Activated naive CD4-positive, alpha-beta T cell treated with anti-CD3 and anti-CD28 coated beads, Interleukin-2, amount 50 U/mL, for 72 hours (primary cell): Measurements from ENCODE around the gene LGALS9. TPM values are rescaled to one million over a fixed set of nuclear protein-coding genes. Genes with fewer than 3 reads are reported as not detected.
"Not testable (repeated sequence)": the region's sequence is repeated elsewhere in the genome, so short reads cannot be mapped to it uniquely, and the experiment has no call there.

Source experiments
- ATAC-seq, 2 donors: fragments of 150-1000 bp; cut with Tn5 transposase; 2 replicates each; pipeline ENCODE4 v1.10.0; 2021; ENCODE audit warnings: mild to moderate bottlenecking in 2 of 2, moderate library complexity in 2 of 2
- DNase-seq, 2 donors: peaks; one replicate each; pipeline ENCODE4 v3.0.0; 2021 to 2022; ENCODE audit warnings: low spot score in 2 of 2
- H3K27ac Mint-ChIP-seq, 2 donors: one replicate each; pipeline ENCODE4 v1.8.0; 2022; ENCODE audit warnings: mild to moderate bottlenecking in 2 of 2, mixed read lengths in 2 of 2
- H3K36me3 Mint-ChIP-seq, 2 donors: one replicate each; pipeline ENCODE4 v1.8.0; 2022; ENCODE audit warnings: mixed read lengths in 2 of 2
- H3K9me3 Mint-ChIP-seq, 2 donors: one replicate each; pipeline ENCODE4 v1.8.0; 2022; ENCODE audit warnings: mixed read lengths in 2 of 2
- total RNA-seq, 2 donors: library from RNA; stranded (reverse); gene quantifications; one replicate each; pipeline ENCODE4 v1.2.3, GENCODE V29; 2022

Gene LGALS9
- total RNA-seq, 2 donors from 2014 or later, result 22.2 to 71.5 TPM

DNA sequence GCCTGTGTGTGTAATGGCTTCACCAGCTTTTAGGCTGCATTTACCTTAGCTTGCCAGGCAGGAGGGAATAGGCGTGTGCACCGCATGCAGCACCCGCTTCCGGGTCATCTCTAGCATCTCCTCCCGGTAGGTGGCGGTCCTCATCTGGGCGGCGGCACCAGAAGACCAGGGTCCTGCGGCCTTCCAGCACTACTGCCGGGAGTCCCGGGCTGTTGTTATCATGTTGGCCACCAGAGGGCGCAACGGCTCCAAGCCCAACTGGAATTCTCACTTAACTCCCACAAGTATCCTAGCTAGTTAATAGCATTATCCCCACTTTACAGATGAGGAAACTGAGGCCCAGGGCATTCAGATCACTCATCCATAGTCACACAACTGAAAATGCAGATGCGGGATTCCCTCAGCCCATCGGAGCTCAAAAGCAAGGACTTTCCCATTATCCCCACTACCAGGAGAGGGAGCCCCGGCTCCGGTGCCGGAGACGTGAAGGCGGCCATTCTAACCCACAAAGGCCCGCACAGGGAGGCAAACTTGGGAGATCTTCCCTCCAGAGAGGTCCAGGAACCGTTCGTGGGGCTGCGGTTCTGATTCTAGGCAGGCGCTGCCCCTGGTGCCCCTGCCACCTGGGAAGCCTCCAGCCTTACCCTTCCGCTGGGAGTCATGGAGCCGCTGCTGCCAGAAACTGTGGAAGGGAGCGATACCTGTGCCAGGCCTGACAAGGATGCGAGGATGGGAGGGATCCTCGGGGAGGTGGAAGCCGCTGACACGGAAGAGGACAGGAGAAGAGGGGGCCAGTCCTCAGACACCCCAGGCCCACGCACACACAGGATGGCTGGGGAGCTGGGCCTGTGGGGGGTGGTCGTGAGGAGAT lies 23.9 kb downstream of the LGALS9 start:
- ATAC-seq (peak; percentile 74 to 86), DNase-seq (peak; percentile 65 to 78)
- H3K36me3 Mint-ChIP-seq, result no peaks in the 10 kb centered on the region
- H3K27ac Mint-ChIP-seq, result no peak overlapping the region
- H3K9me3 Mint-ChIP-seq, result no peaks in the 10 kb centered on the region

DNA sequence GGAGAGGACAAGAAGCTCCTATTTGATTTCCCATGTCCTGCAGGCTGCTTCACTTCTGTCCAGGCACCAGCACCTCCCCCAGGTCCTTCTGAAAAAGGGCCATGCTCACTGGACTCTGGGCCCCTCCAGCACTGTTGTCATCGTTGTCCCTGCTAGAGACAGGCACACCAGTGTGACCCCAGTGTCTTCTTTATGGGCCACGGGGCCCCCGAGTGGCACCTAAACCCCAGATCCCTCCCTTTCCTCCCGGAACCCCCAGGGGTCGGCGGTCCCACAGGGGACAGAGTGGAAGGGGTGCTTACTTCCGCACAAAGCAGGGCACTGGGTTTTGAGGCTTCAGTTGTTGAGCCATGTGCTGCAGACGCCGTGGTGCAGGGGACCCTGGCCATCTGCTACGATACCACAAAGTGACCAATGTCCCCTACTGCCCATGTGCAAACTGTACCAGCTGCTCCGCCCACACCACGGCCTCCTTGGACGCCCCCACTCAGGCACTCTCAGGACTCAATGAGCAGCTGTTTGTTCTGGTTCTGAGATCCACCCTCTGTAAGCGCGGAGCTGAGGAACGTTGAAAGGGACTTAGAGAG lies 24.6 kb downstream of the LGALS9 start:
- ATAC-seq, H3K36me3 Mint-ChIP-seq, H3K9me3 Mint-ChIP-seq, H3K27ac Mint-ChIP-seq, DNase-seq: not testable (repeated sequence)

- not testable (repeated sequence) for DNase-seq, ATAC-seq, H3K36me3 Mint-ChIP-seq, H3K27ac Mint-ChIP-seq, H3K9me3 Mint-ChIP-seq
Observed at GRCh38 chr17:27656620-27657019, 25.6 kb downstream of the LGALS9 start.

DNA sequence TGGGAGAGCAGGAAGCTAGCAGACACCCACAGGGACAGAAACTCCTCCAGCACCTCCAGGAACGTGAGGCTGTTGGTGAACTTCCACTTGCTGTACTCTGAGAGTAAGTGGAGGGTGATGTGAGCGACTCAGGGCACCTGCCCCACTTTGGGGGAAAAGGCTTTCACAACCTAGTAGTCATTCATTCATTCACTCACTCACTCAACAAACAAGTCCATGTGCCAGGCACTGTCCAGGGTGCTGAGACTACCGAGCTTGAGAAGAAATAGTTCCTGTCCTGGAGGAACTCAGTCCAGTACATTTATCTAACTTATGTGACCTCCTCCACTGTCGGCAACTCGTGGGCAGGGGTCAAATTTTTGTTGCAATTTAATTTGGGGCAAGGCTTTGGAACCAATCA lies 26.6 kb downstream of the LGALS9 start:
- Mint-ChIP-seq H3K9me3 (no peaks in the 10 kb centered on the region), H3K36me3 (no peaks in the 10 kb centered on the region), H3K27ac (no peak overlapping the region)
- ATAC-seq (no peak), DNase-seq (no peak)

DNA sequence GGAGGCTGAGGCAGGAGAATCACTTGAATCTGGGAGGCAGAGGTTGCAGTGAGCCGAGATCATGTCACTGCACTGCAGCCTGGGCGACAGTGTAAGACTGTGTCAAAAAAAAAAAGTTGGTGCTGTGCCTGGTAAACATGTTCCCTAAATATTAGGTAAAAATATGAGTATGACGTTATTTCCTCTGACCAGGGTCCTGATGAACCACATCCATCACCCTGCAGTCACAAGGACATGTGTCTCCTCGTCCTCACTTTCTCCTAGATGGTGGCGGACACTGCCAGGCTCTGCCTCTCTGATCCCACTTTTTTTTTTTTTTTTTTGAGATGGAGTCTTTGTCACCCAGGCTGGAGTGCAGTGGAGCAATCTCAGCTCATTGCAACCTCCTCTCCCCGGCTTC lies 28.7 kb downstream of the LGALS9 start:
- no peak for DNase-seq
- Mint-ChIP-seq H3K36me3 (no peaks in the 10 kb centered on the region), H3K27ac (no peak overlapping the region), H3K9me3 (no peaks in the 10 kb centered on the region)
- ATAC-seq, result no peak

DNA sequence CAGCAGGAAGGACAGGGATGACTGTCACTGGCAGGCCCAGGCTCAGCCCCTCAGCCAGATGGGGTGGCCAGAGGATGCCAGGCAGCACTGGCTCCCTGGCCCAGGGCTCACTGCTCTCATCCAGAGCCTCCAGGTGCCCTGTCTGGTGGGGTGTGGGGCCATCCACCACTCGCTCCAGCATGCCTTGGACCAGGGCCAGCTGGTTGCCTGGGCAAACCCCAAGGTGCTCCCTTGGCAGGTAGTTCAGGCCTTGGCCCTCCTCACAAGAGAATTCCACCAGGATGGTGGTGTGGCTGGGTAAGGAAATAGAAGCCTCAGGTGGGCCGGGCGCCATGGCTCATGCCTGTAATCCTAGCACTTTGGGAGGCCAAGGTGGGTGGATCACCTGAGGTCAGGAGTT lies 29.4 kb downstream of the LGALS9 start:
- no peaks in the 10 kb centered on the region for H3K36me3 Mint-ChIP-seq
- no peaks in the 10 kb centered on the region for H3K9me3 Mint-ChIP-seq
- DNase-seq, result no peak
- ATAC-seq, result no peak
- no peak overlapping the region for H3K27ac Mint-ChIP-seq

GRCh38 chr17:27663936-27664605 lies 33.1 kb downstream of the LGALS9 start:
- no peak overlapping the region for H3K27ac Mint-ChIP-seq
- no peak for ATAC-seq
- no peaks in the 10 kb centered on the region for H3K9me3 Mint-ChIP-seq
- H3K36me3 Mint-ChIP-seq, result no peaks in the 10 kb centered on the region
- no peak for DNase-seq

GRCh38 chr17:27664606-27664965 lies 33.6 kb downstream of the LGALS9 start:
- ATAC-seq, result no peak
- no peak for DNase-seq
- Mint-ChIP-seq H3K27ac (no peak overlapping the region), H3K36me3 (no peaks in the 10 kb centered on the region), H3K9me3 (no peaks in the 10 kb centered on the region)

DNA sequence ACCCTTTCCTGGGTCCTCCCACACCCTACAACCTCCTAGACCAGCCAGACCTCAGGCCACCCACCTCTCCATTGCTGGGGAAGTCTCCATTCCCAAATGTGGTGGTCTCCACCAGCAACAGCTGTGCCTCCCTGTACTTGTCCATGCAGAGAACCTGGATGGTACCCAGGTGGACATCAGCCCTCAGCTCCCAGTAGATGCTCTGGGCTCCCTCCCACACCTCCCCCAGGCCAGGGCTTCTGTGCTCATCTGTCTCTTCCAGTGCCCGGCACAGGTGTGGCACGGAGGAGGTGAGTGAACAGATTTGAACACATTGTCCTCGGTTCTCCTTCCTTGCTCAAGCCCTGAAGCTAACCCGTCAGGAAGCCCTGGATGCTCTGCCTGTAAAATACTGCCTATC lies 34.6 kb downstream of the LGALS9 start:
- H3K9me3 Mint-ChIP-seq, result no peaks in the 10 kb centered on the region
- no peak for ATAC-seq
- H3K27ac Mint-ChIP-seq, result peak overlapping the region in 1 of 2 donors; percentile 74
- no peak for DNase-seq
- H3K36me3 Mint-ChIP-seq, result no peaks in the 10 kb centered on the region

GRCh38 chr17:27666270-27666669 lies 35.3 kb downstream of the LGALS9 start:
- not testable (repeated sequence) for H3K36me3 Mint-ChIP-seq, H3K9me3 Mint-ChIP-seq, ATAC-seq, DNase-seq
- H3K27ac Mint-ChIP-seq, result peak overlapping the region in 1 of 2 donors; percentile 88

- ATAC-seq (no peak), DNase-seq (peak in 1 of 2 donors; percentile 34)
- H3K9me3 Mint-ChIP-seq, result no peaks in the 10 kb centered on the region
- H3K27ac Mint-ChIP-seq, result no peak overlapping the region
- no peaks in the 10 kb centered on the region for H3K36me3 Mint-ChIP-seq
Observed at GRCh38 chr17:27666831-27667560, 36.0 kb downstream of the LGALS9 start.

DNA sequence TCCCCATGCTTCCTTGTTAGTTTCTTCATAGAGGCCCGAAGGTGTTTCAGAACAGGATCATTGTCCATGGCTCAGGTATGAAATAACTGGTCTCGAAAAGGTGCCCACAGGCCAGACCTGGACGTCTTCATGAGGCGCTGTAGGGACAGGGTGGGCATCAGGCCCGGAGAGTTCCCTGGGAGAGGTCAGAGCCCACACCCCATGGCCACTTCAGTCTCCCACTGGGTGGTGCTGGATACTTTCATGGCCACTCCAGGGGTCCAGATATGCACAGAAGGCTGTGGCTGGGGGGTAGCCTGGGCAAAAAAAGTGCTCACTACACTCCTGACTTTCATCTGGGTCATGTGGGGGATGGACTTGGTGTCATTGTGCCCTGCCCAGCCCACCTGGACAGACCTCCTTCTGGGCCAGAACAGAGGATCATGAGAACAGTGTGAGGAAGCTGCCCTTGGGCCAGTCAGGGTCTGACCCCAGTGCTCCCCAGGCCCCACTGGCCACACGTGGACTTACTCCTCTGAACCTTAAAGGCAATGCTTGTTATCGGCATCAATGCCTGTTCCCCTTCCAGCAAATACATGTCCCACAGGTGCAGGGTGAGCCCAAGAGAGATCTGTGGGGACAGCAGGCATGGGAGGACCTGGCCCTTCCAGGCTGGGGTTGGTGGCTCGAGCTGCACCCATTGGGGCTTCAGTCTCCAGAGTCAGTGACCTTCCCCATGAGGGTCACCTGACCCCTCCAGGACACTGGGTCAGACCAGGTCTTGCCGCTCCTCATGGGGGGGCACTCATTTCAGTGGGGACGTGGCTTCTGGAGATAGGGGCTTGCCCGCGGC lies 36.9 kb downstream of the LGALS9 start:
- peak in 1 of 2 donors; percentile 49 for DNase-seq

DNA sequence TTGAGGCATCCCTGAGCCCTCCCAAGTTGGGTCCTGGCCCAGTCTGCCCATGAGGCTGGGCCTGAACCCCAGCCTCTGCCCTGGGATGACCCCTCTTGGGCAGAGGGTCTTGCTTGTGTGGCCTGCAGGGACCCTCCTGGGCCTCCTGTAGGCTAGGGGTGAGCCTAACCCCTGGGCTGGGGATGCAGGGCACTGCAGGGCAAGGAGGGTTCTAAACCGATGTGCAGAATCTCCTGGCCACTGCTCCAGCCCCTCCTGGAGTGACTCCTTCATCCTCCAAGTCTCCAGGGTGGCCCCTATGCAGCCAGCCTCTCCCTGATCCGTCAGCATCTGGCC lies 37.5 kb downstream of the LGALS9 start:
- Mint-ChIP-seq H3K27ac (no peak overlapping the region), H3K9me3 (no peaks in the 10 kb centered on the region), H3K36me3 (no peaks in the 10 kb centered on the region)
- DNase-seq, result no peak
- ATAC-seq, result no peak

More for the DNA sequence above, 36.9 kb downstream of the LGALS9 start:
- no peaks in the 10 kb centered on the region for H3K36me3 Mint-ChIP-seq
- ATAC-seq, result no peak
- H3K9me3 Mint-ChIP-seq, result no peaks in the 10 kb centered on the region
- H3K27ac Mint-ChIP-seq, result no peak overlapping the region

- no peaks in the 10 kb centered on the region for H3K36me3 Mint-ChIP-seq
- no peak overlapping the region for H3K27ac Mint-ChIP-seq
- H3K9me3 Mint-ChIP-seq, result no peaks in the 10 kb centered on the region
- ATAC-seq, result no peak
- DNase-seq, result peak in 1 of 2 donors; percentile 16
Observed at GRCh38 chr17:27669136-27669535, 38.1 kb downstream of the LGALS9 start.

GRCh38 chr17:27669850-27670249 lies 38.9 kb downstream of the LGALS9 start:
- no peaks in the 10 kb centered on the region for H3K36me3 Mint-ChIP-seq

More at GRCh38 chr17:27669850-27670249, 38.9 kb downstream of the LGALS9 start:
- Mint-ChIP-seq H3K9me3 (no peaks in the 10 kb centered on the region), H3K27ac (no peak overlapping the region)
- DNase-seq, result peak in 1 of 2 donors; percentile 41
- no peak for ATAC-seq
